Retinal pigment epithelial cell (primary cell): ENCODE measurements around the gene KCNQ1.

Experiments used
- DNase-seq: peaks from one replicate; pipeline ENCODE4 v3.0.0-alpha.2; 2010; ENCODE audit warnings: low read depth
- H3K4me3 ChIP-seq: 2 replicates; pipeline ENCODE4 v1.5.1; 2011; ENCODE audit warnings: mild to moderate bottlenecking, low read length, control low read depth, moderate library complexity
- TF ChIP-seq, protein P1 (sequence below): conservative IDR thresholded peaks from 2 replicates; pipeline ENCODE4 v1.5.1; 2011; ENCODE audit warnings: low read depth, low read length, control low read depth, inconsistent platforms

KCNQ1 gene

DNA sequence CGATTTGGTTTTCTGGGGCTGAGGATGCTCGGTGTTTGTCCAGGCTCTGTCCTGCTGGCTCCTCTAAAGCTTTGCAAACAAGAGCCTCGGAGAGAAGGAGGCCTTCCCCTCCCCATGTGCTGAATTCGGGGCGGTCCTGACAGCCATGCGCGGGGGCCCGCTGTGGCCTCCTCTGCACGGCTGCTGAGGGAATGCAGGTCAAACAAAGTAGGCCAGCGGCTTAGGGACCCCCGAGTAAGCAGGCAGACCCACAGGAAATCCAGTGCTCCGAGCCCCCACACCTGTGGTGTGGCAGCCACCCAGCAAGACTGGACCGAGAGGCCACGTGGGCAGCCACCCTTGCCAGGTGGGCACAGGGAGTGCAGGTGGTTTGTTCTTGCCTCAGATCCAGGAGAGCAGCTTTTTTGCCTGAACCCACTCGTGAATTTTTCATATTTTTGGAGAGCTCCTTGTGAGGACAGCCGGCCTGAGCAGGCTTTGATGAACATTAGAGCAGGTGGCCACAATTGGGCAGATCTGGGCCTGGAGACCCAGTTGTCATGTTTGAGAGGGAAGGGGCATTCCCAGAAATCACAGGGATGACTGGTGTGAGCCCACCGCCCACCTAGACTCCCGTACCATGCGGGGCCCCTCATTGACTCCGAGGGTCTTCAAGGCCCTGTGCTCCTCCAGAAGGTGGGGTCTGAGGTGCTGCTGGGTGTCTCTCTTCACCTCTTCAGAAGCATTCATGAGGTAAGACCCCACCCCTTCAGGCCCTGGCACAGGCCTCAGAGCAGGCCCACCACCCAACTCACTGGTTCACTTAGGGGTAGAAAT, 298.0 kb downstream of the KCNQ1 start:
- TF ChIP-seq, protein P1, sequence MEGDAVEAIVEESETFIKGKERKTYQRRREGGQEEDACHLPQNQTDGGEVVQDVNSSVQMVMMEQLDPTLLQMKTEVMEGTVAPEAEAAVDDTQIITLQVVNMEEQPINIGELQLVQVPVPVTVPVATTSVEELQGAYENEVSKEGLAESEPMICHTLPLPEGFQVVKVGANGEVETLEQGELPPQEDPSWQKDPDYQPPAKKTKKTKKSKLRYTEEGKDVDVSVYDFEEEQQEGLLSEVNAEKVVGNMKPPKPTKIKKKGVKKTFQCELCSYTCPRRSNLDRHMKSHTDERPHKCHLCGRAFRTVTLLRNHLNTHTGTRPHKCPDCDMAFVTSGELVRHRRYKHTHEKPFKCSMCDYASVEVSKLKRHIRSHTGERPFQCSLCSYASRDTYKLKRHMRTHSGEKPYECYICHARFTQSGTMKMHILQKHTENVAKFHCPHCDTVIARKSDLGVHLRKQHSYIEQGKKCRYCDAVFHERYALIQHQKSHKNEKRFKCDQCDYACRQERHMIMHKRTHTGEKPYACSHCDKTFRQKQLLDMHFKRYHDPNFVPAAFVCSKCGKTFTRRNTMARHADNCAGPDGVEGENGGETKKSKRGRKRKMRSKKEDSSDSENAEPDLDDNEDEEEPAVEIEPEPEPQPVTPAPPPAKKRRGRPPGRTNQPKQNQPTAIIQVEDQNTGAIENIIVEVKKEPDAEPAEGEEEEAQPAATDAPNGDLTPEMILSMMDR, result no peak
- no peak overlapping the region for H3K4me3 ChIP-seq
- DNase-seq, result no peak

DNA sequence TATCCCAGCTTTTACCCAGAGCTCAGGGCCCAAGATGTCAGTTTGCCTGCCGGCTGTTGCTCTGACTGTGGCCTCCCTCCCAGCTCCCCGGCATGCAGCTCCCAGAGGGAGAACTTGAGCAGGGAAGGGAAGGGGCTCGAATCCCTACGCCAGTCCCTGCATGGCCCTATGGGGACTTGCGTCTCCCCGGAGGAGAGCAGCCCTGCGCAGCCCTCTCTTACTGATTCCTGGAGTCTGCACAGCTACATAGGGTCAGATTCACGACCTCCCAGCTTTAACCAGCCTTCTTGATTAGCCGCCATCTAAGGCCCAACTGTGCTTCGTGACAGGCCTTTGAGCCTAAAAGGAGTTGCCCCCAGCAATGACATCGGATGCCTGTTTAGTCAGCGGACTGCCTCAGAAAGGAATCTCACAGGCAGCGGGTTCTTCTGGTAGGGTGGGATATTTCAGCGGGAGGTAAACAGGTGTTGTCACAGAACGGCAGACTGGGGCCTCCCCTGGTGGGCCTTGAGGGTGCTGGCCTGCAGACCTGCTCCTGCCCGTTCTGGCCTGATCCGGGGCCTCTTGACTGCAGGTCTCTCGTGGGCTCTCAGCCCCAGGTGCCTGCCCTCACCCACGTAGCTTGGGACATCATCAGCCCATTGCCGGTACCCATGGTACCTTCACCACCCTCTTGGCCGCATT, 298.8 kb downstream of the KCNQ1 start:
- TF ChIP-seq, protein P1, result no peak

DNA sequence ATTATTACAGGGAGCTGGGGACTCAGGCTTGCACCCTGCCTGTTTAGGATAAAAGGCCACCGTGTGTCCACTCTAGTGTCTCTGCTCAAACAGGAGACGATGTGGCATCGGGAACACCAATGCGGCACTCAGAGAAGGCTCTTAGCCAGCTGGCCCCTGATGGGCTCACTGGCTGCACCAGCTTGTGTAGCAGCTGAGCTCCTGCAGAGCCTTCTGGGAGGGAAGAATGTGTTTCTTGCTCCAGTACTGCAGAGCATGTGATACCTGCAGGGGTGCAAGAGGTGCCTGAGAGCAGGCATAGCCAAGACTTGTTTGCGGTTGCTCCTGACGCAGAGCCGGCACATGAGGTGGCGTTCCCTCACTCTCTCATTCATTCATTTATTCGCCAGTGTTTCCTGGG, 299.4 kb downstream of the KCNQ1 start:
- H3K4me3 ChIP-seq, result no peak overlapping the region
- no peak for DNase-seq
- TF ChIP-seq, protein P1, result no peak

More for the DNA sequence above, 298.8 kb downstream of the KCNQ1 start:
- no peak overlapping the region for H3K4me3 ChIP-seq
- no peak for DNase-seq

DNA sequence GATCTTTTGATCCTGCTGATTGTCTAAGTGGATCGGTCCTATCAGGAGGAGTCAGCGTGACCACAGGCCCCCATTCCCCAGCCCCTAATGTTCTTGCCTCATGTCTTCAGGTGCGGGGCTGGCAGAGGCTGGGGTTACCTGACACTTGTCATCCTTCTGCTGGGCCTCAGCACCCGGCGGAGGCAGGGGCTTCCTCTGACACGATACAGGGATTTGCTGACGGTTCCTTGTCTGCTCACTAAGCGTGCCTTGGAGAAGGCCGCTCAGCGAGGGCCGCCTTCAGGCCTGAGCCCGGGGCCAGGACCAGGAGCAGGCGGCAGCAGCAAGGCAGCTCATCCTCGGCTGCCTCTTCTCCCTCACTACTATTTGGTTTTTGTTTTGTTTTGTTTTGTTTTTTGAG, 300.7 kb downstream of the KCNQ1 start:
- no peak for DNase-seq
- TF ChIP-seq, protein P1, result no peak
- H3K4me3 ChIP-seq, result no peak overlapping the region

DNA sequence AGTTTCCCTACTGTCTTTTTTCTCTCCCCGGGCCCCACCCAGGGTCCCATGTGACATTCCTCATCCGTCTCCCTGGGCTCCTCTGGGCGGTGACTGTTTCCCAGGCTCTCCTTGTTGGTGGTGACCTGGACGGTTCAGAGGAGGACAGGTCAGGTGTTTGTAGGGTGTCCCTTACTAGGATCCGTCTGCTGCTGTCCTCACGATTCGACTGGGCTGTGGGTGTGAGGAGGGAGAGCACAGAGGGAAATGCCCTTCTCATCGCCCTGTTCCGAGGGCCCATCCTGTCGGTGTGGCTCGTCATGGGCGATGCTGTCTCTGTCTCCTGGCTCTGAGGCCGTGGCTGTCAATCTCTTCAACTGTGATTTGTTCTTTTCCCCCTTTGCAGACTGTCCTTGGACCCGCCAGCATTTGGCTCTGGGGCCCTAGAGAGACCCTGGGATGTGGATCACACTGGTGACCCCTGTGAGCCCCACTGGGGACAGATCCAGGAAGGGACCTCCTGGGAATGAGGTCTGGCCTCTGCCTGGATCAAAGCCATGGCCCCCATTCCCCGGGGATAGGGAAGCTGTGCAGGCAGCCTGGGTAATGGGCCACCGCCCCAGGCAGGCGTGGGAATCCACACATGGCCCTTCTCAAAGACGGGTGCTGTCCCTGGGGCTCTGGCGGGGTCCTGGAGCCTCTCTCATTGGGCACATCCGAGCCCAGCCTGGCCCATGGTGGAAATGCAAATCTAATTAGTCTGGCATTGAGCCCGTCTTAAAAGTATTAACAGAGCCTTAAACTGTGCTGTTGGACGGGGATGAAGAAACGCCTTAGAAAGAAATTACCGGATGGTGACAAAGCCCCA, 301.8 kb downstream of the KCNQ1 start:
- no peak overlapping the region for H3K4me3 ChIP-seq
- TF ChIP-seq, protein P1, result no peak
- DNase-seq, result no peak

DNA sequence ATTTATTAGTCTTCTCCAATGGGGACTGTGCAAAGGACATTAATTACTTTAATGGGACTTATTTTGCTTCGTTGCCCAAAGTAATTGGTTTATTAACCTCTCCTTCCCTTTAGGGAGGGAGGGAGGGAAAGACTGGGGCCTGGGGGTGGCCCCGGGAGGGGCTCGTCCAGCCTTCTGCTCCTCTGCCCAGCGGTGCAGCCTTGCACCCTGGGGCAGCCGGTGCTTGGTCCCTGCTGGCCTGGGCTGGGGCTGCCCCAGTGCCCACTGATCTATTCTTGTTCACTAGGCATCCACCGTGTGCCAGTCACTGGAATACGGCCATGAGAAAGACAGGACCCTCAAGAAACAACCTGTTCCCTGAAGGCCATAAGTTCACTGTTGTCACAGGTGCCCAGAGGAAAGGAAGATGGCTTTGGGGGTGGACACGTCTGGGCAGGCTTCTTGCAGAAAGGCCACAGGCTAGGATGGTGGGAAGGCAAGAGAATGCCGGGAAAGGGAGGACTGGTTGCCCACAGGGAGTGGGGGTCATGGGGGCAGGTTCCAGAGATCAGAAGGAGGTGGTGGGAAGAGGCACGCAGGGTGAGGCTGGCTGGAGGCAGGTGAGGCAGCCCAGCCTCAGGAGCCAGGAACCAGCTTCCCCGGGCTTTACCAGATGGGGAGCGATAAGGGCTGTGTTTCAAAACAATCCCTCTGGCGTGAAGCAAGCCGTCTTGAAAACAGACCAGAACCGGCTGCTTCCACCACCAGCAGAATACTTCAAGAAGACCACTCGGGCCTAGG, 302.6 kb downstream of the KCNQ1 start:
- TF ChIP-seq, protein P1, result no peak
- H3K4me3 ChIP-seq, result no peak overlapping the region
- no peak for DNase-seq
